GM23248 (cell line): Measurements from ENCODE around the gene GORASP1. TPM values are rescaled to one million over a fixed set of nuclear protein-coding genes. Genes with fewer than 3 reads are reported as not detected.

Experiments used
- DNase-seq: peaks from one replicate; pipeline ENCODE4 v3.0.0-alpha.2; 2015
- H2AFZ ChIP-seq: fragments of 200-600 bp; sonication (generic); 2 replicates; pipeline ENCODE4 v1.6.1; 2016; ENCODE audit warnings: antibody characterized with exemption
- H3F3A ChIP-seq: fragments of 200-600 bp; sonication (generic); 2 replicates; pipeline ENCODE4 v1.6.1; 2016; ENCODE audit warnings: mild to moderate bottlenecking, antibody characterized with exemption, mixed run types; ENCODE audit not compliant: insufficient read depth
- H3K27ac ChIP-seq: fragments of 200-600 bp; sonication (generic); 2 replicates; pipeline ENCODE4 v1.5.1; 2016; ENCODE audit warnings: mild to moderate bottlenecking
- H3K27me3 ChIP-seq: fragments of 200-600 bp; sonication (generic); replicated peaks from 2 replicates; pipeline ENCODE4 v1.6.1; 2016; ENCODE audit warnings: mild to moderate bottlenecking; ENCODE audit not compliant: insufficient read depth
- H3K36me3 ChIP-seq: fragments of 200-600 bp; sonication (generic); 2 replicates; pipeline ENCODE4 v1.6.1; 2016; ENCODE audit warnings: low read depth, mild to moderate bottlenecking
- H3K4me1 ChIP-seq: fragments of 200-600 bp; sonication (generic); 2 replicates; pipeline ENCODE4 v1.6.1; 2016; ENCODE audit warnings: mild to moderate bottlenecking; ENCODE audit not compliant: insufficient read depth
- H3K4me2 ChIP-seq: fragments of 200-600 bp; sonication (generic); one replicate; pipeline ENCODE4 v1.6.1; 2016; ENCODE audit warnings: mild to moderate bottlenecking; ENCODE audit not compliant: unreplicated experiment
- H3K4me3 ChIP-seq: fragments of 200-600 bp; sonication (generic); 2 replicates; pipeline ENCODE4 v1.5.1; 2016; ENCODE audit warnings: mild to moderate bottlenecking
- H3K79me2 ChIP-seq: fragments of 200-600 bp; sonication (generic); 2 replicates; pipeline ENCODE4 v1.6.1; 2016; ENCODE audit warnings: mild to moderate bottlenecking; ENCODE audit not compliant: insufficient read depth
- H3K9ac ChIP-seq: fragments of 200-600 bp; sonication (generic); 2 replicates; pipeline ENCODE4 v1.6.1; 2016; ENCODE audit warnings: mild to moderate bottlenecking
- H3K9me2 ChIP-seq: fragments of 200-600 bp; sonication (generic); 2 replicates; pipeline ENCODE4 v1.6.1; 2016; ENCODE audit warnings: mixed run types, mild to moderate bottlenecking, moderate library complexity; ENCODE audit not compliant: insufficient read depth
- H3K9me3 ChIP-seq: fragments of 200-600 bp; sonication (generic); one replicate; pipeline ENCODE4 v1.6.1; 2017; ENCODE audit warnings: low read depth
- H4K20me1 ChIP-seq: fragments of 200-600 bp; sonication (generic); 2 replicates; pipeline ENCODE4 v1.6.0; 2016; ENCODE audit not compliant: insufficient read depth
- EZH2 ChIP-seq: fragments of 200-600 bp; sonication (generic); IDR thresholded peaks from 2 replicates; pipeline ENCODE4 v1.6.1; 2018; ENCODE audit warnings: antibody characterized with exemption, mild to moderate bottlenecking; ENCODE audit not compliant: insufficient read depth, poor library complexity, severe bottlenecking
- EZH2phosphoT487 ChIP-seq: fragments of 200-600 bp; sonication (generic); IDR thresholded peaks from 2 replicates; pipeline ENCODE4 v1.6.1; 2018; ENCODE audit warnings: antibody characterized with exemption, moderate library complexity, mild to moderate bottlenecking, low read depth; ENCODE audit not compliant: insufficient read depth
- WGBS, 2 experiments: methylation state at CpG; one replicate each; pipeline ENCODE4 v1.1.6; 2015 to 2017; ENCODE audit warnings: low lambda C conversion rate in 2 of 2, low coverage in 1 of 2; ENCODE audit errors: missing lambda C conversion rate in 2 of 2; 5-methylcytosine and 5-hydroxymethylcytosine counted together
- in situ Hi-C: fragments of 300-500 bp; cut with MboI; formaldehyde crosslinking; loops from 2 replicates; pipeline ENCODE4 v1.15.0; 2020
- polyA plus RNA-seq: library from polyadenylated mRNA; unstranded; fragments of >200 nt; fragmentation: Nextera tagmentation; extraction: Ambion mirVana; gene quantifications from 2 replicates; pipeline ENCODE4 v1.2.1, GENCODE V29; 2016
- total RNA-seq: library from RNA; depleted of rRNA; stranded (reverse); fragments of >200 nt; shearing (Covaris generic); gene quantifications from 2 replicates; pipeline ENCODE4 v1.2.3, GENCODE V29; 2014

The GORASP1 gene
- total and polyA plus RNA-seq, 2 experiments from 2014 or later = 33.1 to 63.8 TPM

GRCh38 chr3:39124876-39125840 lies 17.7 kb upstream of the GORASP1 start:
- Histone ChIP-seq H4K20me1 (no peaks in the 10 kb centered on the region), H3K27ac (no peak overlapping the region), H2AFZ (0 out of 2 replicates have a peak overlapping the region, but pooled peaks have one; percentile 32), H3K36me3 (no peaks in the 10 kb centered on the region), H3K4me2 (peak overlapping the region; percentile 14), H3K79me2 (no peaks in the 10 kb centered on the region), H3K9me3 (no peaks in the 10 kb centered on the region), H3K9ac (no peak overlapping the region), H3K9me2 (no peaks in the 10 kb centered on the region), H3K4me1 (peaks cover 8% of the 10 kb centered on the region), H3F3A (0 out of 2 replicates have a peak, but pooled peaks cover 8% of the 10 kb centered on the region), H3K4me3 (no peak overlapping the region), H3K27me3 (no peaks in the 10 kb centered on the region)
- peak; percentile 67 for DNase-seq
- in situ Hi-C loops = loop anchor here (10.0 kb wide), 1 partner anchor 150 kb away; no protein-coding TSS in a partner anchor
- 60 to 69% methylated on average over 5 of the region's 5 CpGs for WGBS, 2 experiments
- TF ChIP-seq EZH2phosphoT487 (no peak), EZH2 (no peak)

GRCh38 chr3:39122813-39123212 lies 15.4 kb upstream of the GORASP1 start:
- in situ Hi-C loops = loop anchor here (10.0 kb wide), 1 partner anchor 152 kb away; no protein-coding TSS in a partner anchor
- no peak for TF ChIP-seq EZH2phosphoT487
- no peak for TF ChIP-seq EZH2
- 91% methylated on average over 1 of the region's 1 CpG for WGBS, 2 experiments
- Histone ChIP-seq H3K4me1 (peaks cover 8% of the 10 kb centered on the region), H3K4me3 (no peak overlapping the region), H2AFZ (no peak overlapping the region), H4K20me1 (no peaks in the 10 kb centered on the region), H3F3A (0 out of 2 replicates have a peak, but pooled peaks cover 8% of the 10 kb centered on the region), H3K79me2 (no peaks in the 10 kb centered on the region), H3K27me3 (no peaks in the 10 kb centered on the region), H3K9ac (no peak overlapping the region), H3K27ac (no peak overlapping the region), H3K9me3 (no peaks in the 10 kb centered on the region), H3K9me2 (no peaks in the 10 kb centered on the region), H3K36me3 (no peaks in the 10 kb centered on the region), H3K4me2 (no peak overlapping the region)
- DNase-seq = no peak

GRCh38 chr3:39121621-39122020 lies 14.2 kb upstream of the GORASP1 start:
- Histone ChIP-seq H3K4me1 (peaks cover 8% of the 10 kb centered on the region), H3K27ac (no peak overlapping the region), H3K27me3 (no peaks in the 10 kb centered on the region), H3K4me2 (no peak overlapping the region), H4K20me1 (no peaks in the 10 kb centered on the region), H3K79me2 (no peaks in the 10 kb centered on the region), H3K4me3 (no peak overlapping the region), H3K9me3 (no peaks in the 10 kb centered on the region), H3K36me3 (no peaks in the 10 kb centered on the region), H3K9me2 (no peaks in the 10 kb centered on the region), H3K9ac (no peak overlapping the region), H2AFZ (no peak overlapping the region), H3F3A (0 out of 2 replicates have a peak, but pooled peaks cover 8% of the 10 kb centered on the region)
- in situ Hi-C loops = loop anchor here (10.0 kb wide), 1 partner anchor 153 kb away; no protein-coding TSS in a partner anchor
- TF ChIP-seq EZH2 (no peak), EZH2phosphoT487 (no peak)
- no peak for DNase-seq
- 95 to 100% methylated on average over 2 of the region's 2 CpGs for WGBS, 2 experiments

GRCh38 chr3:39118931-39119660 lies 11.7 kb upstream of the GORASP1 start:
- Histone ChIP-seq H3K4me2 (no peak overlapping the region), H3K27me3 (no peaks in the 10 kb centered on the region), H3K27ac (no peak overlapping the region), H3K9ac (no peak overlapping the region), H3K9me2 (no peaks in the 10 kb centered on the region), H3K4me3 (no peak overlapping the region), H2AFZ (no peak overlapping the region), H3K79me2 (no peaks in the 10 kb centered on the region), H3K9me3 (no peaks in the 10 kb centered on the region), H4K20me1 (no peaks in the 10 kb centered on the region), H3K4me1 (no peaks in the 10 kb centered on the region), H3F3A (no peaks in the 10 kb centered on the region), H3K36me3 (no peaks in the 10 kb centered on the region)
- in situ Hi-C loops = no loop called here
- DNase-seq = no peak
- WGBS, 2 experiments = 68 to 72% methylated on average over 5 of the region's 5 CpGs
- TF ChIP-seq EZH2phosphoT487 = no peak
- TF ChIP-seq EZH2 = no peak
